Activated CD4-positive, alpha-beta memory T cell treated with anti-CD3 and anti-CD28 coated beads for 36 hours (primary cell): ENCODE results near the gene ATP6V0E2. TPM values are rescaled to one million over a fixed set of nuclear protein-coding genes. Genes with fewer than 3 reads are reported as not detected.

Experiments
- CTCF ChIA-PET: fragments of 350-600 bp; sonication (Branson Sonifier 250); formaldehyde crosslinking; loops from one replicate; lab custom pipeline; 2021; ENCODE audit warnings: antibody characterized with exemption, inconsistent platforms; lab: Charles Lee
- POLR2A ChIA-PET: fragments of 350-600 bp; sonication (Branson Sonifier 250); formaldehyde crosslinking; loops from one replicate; lab custom pipeline; 2021; ENCODE audit warnings: antibody characterized with exemption; lab: Charles Lee
- DNase-seq: peaks from one replicate; pipeline ENCODE4 v3.0.0-alpha.2; 2020
- H3K27ac Mint-ChIP-seq: one replicate; pipeline ENCODE4 v1.8.0; 2021; ENCODE audit warnings: mixed read lengths
- H3K27me3 Mint-ChIP-seq: one replicate; pipeline ENCODE4 v1.8.0; 2021; ENCODE audit warnings: mixed read lengths
- H3K36me3 Mint-ChIP-seq: one replicate; pipeline ENCODE4 v1.8.0; 2021; ENCODE audit warnings: mixed read lengths
- H3K4me1 Mint-ChIP-seq: one replicate; pipeline ENCODE4 v1.8.0; 2021; ENCODE audit warnings: low read depth, mixed read lengths
- H3K4me3 Mint-ChIP-seq: one replicate; pipeline ENCODE4 v1.8.0; 2021; ENCODE audit warnings: mild to moderate bottlenecking, mixed read lengths
- H3K9me3 Mint-ChIP-seq: one replicate; pipeline ENCODE4 v1.8.0; 2021; ENCODE audit warnings: mixed read lengths
- intact Hi-C: fragments of 100-400 bp; cut with micrococcal nuclease; formaldehyde crosslinking; loops from one replicate; pipeline ENCODE4 v1.15.1; 2023
- total RNA-seq, 2 experiments: library from RNA; stranded (reverse); gene quantifications; one replicate each; pipeline ENCODE4 v1.2.3, GENCODE V29; 2021

The ATP6V0E2 gene
- total RNA-seq, 2 experiments from 2014 or later = 33.5 to 34.1 TPM

DNA sequence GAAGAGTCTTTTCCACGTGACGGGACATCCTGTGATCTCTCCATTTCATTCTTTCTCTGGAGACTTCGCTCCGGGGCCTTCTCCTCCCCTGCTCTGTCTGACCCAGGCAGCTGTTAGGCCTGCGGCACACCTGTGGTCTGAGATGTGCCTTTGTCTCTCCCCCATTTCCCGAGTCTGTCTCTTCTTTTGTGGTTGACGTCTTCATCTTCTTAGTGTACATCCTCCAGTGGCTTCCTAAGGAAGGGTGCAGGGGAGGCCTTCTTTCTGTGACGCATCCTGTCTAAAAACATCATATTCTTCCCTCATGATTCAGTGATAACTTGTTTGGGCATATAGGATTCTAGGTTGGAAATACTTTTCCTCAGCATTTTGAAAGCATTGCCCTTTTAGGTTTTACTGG lies 17.2 kb upstream of the ATP6V0E2 start:
- ChIA-PET CTCF (no interaction called here), POLR2A (no interaction called here)
- peak overlapping the region; percentile 14 for H3K4me3 Mint-ChIP-seq
- DNase-seq = peak; percentile 58
- peak overlapping the region; percentile 73 for H3K27ac Mint-ChIP-seq
- no peaks in the 10 kb centered on the region for H3K27me3 Mint-ChIP-seq
- intact Hi-C loops = no loop called here
- peaks cover 16% of the 10 kb centered on the region for H3K36me3 Mint-ChIP-seq
- no peaks in the 10 kb centered on the region for H3K9me3 Mint-ChIP-seq
- H3K4me1 Mint-ChIP-seq = peaks cover 40% of the 10 kb centered on the region

DNA sequence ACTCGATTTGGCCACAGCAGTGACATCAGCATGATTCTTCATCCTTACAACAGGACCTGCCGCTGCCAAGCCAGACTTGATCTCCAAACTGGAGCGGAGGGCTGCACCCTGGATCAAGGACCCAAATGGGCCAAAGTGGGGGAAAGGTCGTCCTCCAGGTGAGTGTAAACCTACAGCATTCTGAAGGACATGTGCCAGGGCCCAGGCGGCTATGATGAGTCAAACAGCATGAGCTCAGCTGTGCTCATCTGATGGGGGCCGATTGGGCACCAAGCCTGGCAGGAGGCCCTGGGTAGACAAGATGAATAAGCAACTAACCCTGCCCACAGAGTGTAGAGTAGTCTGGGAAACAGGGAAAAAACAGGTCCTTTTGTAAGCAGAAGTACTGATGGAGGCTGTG lies 14.4 kb upstream of the ATP6V0E2 start:
- DNase-seq = no peak
- ChIA-PET CTCF (no interaction called here), POLR2A (interaction anchor here (0.6 to 0.9 kb wide), 2 partner anchors 18 to 20 kb away, joined by 3 to 5 read pairs; no protein-coding TSS in a partner anchor)
- Mint-ChIP-seq H3K4me1 (peaks cover 46% of the 10 kb centered on the region), H3K27me3 (no peaks in the 10 kb centered on the region), H3K4me3 (no peak overlapping the region), H3K27ac (no peak overlapping the region), H3K36me3 (peaks cover 19% of the 10 kb centered on the region), H3K9me3 (no peaks in the 10 kb centered on the region)
- intact Hi-C loops = no loop called here

DNA sequence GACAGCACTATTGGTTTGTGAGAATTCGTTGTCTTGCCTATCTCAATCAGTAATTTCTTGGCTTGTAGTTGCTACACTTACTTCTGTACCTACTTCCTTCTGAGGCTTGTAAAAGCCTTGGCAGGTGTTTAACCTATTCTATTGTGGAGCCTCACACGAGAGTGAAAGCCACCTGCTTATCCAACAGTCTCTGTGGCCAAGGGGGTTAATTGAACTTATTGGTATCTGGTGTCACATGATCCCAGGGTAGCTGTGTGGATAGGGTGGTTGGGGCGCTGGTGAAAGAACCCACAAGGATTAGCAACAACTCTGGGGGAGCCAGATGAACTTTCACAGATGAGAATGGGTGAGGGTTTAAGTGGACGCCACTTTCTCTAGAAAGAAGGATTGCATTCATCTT lies 13.9 kb upstream of the ATP6V0E2 start:
- H3K4me1 Mint-ChIP-seq = peaks cover 46% of the 10 kb centered on the region
- peaks cover 20% of the 10 kb centered on the region for H3K36me3 Mint-ChIP-seq
- CTCF ChIA-PET = no interaction called here
- DNase-seq = no peak
- no peak overlapping the region for H3K4me3 Mint-ChIP-seq
- intact Hi-C loops = no loop called here
- POLR2A ChIA-PET = interaction anchor here (0.6 kb wide), 1 partner anchor 17 kb away, joined by 5 read pairs; no protein-coding TSS in a partner anchor
- no peak overlapping the region for H3K27ac Mint-ChIP-seq
- H3K9me3 Mint-ChIP-seq = no peaks in the 10 kb centered on the region
- no peaks in the 10 kb centered on the region for H3K27me3 Mint-ChIP-seq

DNA sequence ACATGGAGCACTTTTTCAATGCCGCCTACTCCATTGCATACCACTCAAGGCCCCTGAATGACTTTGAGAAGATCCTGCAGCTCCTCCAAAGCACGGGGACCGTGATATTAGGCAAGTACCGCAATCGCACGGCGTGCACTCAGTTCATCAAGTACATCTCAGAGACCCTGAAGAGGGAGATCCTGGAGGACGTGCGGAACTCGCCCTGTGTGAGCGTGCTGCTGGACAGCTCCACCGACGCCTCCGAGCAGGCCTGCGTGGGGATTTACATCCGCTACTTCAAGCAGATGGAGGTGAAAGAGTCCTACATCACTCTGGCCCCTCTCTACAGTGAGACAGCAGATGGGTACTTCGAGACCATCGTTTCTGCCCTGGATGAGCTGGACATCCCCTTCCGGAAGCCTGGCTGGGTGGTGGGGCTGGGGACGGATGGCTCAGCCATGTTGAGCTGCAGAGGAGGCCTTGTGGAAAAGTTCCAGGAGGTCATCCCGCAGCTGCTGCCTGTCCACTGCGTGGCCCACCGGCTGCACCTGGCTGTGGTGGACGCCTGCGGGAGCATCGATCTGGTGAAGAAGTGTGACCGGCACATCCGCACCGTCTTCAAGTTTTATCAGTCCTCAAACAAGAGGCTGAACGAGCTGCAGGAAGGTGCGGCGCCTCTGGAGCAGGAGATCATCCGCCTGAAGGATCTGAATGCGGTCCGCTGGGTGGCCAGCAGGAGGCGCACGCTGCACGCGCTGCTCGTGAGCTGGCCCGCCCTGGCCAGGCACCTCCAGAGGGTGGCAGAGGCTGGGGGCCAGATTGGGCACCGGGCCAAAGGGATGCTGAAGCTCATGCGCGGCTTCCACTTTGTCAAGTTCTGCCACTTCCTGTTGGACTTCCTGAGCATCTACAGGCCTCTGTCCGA lies 12.7 kb upstream of the ATP6V0E2 start:
- POLR2A ChIA-PET = interaction anchor here (1.1 to 1.7 kb wide), 2 partner anchors 22 to 23 kb away, joined by 3 to 4 read pairs; partner anchors contain the start of gene ZNF862
- no peak overlapping the region for H3K27ac Mint-ChIP-seq
- H3K9me3 Mint-ChIP-seq = no peaks in the 10 kb centered on the region
- no peak overlapping the region for H3K4me3 Mint-ChIP-seq
- no peaks in the 10 kb centered on the region for H3K27me3 Mint-ChIP-seq
- intact Hi-C loops = no loop called here
- peaks cover 23% of the 10 kb centered on the region for H3K36me3 Mint-ChIP-seq
- CTCF ChIA-PET = interaction anchor here (1.2 to 2.1 kb wide), 5 partner anchors 10 to 24 kb away, joined by 3 to 13 read pairs (median 6); partner anchors contain the start of gene ZNF862
- peaks cover 46% of the 10 kb centered on the region for H3K4me1 Mint-ChIP-seq
- peak; percentile 43 for DNase-seq

DNA sequence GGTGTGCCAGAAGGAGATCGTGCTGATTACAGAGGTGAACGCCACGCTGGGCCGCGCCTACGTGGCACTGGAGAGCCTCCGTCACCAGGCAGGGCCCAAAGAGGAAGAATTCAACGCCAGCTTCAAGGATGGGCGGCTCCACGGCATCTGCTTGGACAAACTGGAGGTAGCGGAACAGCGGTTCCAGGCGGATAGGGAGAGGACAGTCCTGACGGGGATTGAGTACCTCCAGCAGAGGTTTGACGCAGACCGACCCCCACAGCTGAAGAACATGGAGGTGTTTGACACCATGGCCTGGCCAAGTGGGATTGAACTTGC lies 12.1 kb upstream of the ATP6V0E2 start:
- ChIA-PET POLR2A (interaction anchor here (1.1 to 1.7 kb wide), 2 partner anchors 22 to 24 kb away, joined by 3 to 4 read pairs; partner anchors contain the start of gene ZNF862), CTCF (interaction anchor here (1.2 to 2.1 kb wide), 5 partner anchors 9 to 24 kb away, joined by 3 to 13 read pairs (median 6); partner anchors contain the start of gene ZNF862)
- Mint-ChIP-seq H3K36me3 (peaks cover 20% of the 10 kb centered on the region), H3K27me3 (no peaks in the 10 kb centered on the region), H3K9me3 (no peaks in the 10 kb centered on the region), H3K4me3 (no peak overlapping the region), H3K27ac (no peak overlapping the region), H3K4me1 (peaks cover 46% of the 10 kb centered on the region)
- intact Hi-C loops = no loop called here
- DNase-seq = no peak

DNA sequence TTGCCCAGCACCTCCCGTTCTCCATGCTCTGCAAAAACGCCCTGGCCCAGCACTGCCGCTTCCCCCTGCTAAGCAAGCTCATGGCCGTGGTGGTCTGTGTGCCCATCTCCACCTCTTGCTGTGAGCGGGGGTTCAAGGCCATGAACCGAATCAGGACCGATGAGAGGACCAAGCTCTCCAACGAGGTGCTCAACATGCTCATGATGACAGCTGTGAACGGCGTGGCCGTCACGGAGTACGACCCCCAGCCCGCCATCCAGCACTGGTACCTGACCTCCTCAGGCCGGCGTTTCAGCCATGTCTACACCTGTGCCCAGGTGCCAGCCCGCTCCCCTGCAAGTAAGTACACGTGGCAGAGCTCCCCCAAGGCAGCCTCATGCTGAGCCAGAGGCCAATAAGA lies 11.6 kb upstream of the ATP6V0E2 start:
- H3K36me3 Mint-ChIP-seq = peaks cover 20% of the 10 kb centered on the region
- POLR2A ChIA-PET = interaction anchor here (1.1 to 1.7 kb wide), 2 partner anchors 23 to 24 kb away, joined by 3 to 4 read pairs; partner anchors contain the start of gene ZNF862

DNA sequence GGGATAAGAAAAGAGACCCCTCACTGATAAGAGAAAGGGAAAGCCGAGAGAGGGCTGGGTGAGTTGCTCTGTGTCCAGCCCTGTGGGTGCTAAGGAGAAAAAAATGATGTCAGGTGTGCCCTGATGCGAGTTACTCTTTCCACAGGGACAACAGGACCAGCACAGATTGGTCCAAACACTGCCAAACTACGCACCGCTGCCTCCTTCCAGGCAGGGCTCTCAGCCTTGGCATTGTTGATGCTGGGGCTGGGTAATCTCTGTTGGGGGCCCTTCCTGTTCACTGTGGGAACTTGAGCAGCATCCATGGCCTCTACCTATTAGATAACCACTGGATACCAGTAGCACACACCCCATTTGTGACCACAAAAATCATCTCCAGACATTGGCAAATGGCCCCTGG lies 10.3 kb upstream of the ATP6V0E2 start:
- Mint-ChIP-seq H3K4me3 (no peak overlapping the region), H3K4me1 (peaks cover 52% of the 10 kb centered on the region), H3K27ac (no peak overlapping the region), H3K36me3 (peaks cover 22% of the 10 kb centered on the region), H3K27me3 (no peaks in the 10 kb centered on the region), H3K9me3 (no peaks in the 10 kb centered on the region)
- ChIA-PET CTCF (no interaction called here), POLR2A (no interaction called here)
- intact Hi-C loops = no loop called here
- no peak for DNase-seq

More for the DNA sequence above, 11.6 kb upstream of the ATP6V0E2 start:
- intact Hi-C loops = no loop called here
- Mint-ChIP-seq H3K9me3 (no peaks in the 10 kb centered on the region), H3K4me3 (no peak overlapping the region), H3K27ac (no peak overlapping the region), H3K4me1 (peaks cover 46% of the 10 kb centered on the region), H3K27me3 (no peaks in the 10 kb centered on the region)
- no peak for DNase-seq
- CTCF ChIA-PET = interaction anchor here (1.2 to 2.1 kb wide), 5 partner anchors 9 to 23 kb away, joined by 3 to 13 read pairs (median 6); partner anchors contain the start of gene ZNF862

DNA sequence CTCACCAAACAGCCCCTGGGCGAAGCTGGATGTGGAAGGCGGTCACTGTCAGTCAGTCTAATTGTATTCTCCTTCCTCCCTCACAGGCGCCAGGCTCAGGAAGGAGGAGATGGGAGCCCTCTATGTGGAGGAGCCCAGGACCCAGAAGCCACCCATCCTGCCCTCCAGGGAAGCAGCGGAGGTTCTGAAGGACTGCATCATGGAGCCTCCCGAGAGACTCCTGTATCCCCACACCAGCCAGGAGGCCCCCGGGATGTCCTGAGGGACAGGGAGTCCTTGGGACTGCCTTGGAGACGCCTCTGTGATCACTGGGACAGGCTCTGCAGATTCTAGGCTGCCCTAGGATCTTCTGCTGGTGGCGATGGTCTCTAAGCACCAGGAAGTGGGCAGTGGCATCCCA lies 9.7 kb upstream of the ATP6V0E2 start:
- Mint-ChIP-seq H3K27ac (peak overlapping the region; percentile 66), H3K9me3 (no peaks in the 10 kb centered on the region), H3K27me3 (no peaks in the 10 kb centered on the region), H3K4me1 (peaks cover 57% of the 10 kb centered on the region), H3K36me3 (peaks cover 23% of the 10 kb centered on the region), H3K4me3 (no peak overlapping the region)
- CTCF ChIA-PET = no interaction called here
- POLR2A ChIA-PET = no interaction called here
- intact Hi-C loops = no loop called here
- DNase-seq = no peak

DNA sequence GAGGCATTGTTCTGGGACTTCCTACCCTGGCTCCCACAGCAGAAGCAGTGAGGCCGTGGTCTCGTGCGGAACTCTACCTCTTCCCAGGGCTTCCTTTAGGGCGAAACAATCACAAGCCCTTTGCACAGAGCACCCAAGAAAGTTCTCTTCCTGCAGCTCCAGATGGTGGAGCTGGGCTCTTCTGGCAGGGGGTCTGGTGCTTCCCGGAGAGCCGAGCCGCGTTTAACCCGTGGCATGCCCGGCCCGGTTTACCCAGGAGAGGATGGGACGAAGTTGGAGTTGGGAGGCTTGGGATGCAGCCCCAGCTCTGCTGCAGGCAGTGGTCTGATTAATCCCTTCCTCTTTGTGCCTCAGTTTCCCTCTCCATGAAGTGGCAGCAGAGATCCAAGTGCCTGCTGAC lies 9.0 kb upstream of the ATP6V0E2 start:
- ChIA-PET POLR2A (interaction anchor here (1.5 kb wide), 1 partner anchor 27 kb away, joined by 5 read pairs; the partner anchor contains the start of gene ZNF862), CTCF (interaction anchor here (1.1 to 1.9 kb wide), 3 partner anchors 10 to 25 kb away, joined by 5 to 6 read pairs (median 5); no protein-coding TSS in a partner anchor)

DNA sequence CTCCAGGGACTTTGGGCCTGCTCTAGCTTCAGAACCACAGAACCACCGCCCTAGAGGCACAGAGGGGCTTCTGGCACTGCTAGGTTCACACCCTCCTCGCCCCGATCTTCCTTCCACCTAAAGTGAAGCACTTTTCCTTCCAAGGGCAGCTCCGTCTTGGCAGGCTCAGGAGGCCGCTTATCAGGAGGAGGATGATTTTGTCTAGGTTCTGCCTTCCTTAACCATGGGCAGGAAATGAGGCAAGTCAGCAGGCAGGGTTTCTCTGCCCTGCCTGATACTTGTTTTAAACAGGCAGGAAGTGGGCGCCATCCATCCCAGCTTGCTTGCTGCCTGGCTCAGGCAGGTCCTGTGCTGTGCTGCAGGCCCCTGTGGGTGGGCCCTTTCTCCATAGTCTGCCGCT lies 8.3 kb upstream of the ATP6V0E2 start:
- peaks cover 21% of the 10 kb centered on the region for H3K36me3 Mint-ChIP-seq
- peak; percentile 78 for DNase-seq
- H3K27me3 Mint-ChIP-seq = no peaks in the 10 kb centered on the region
- CTCF ChIA-PET = interaction anchor here (1.1 to 1.9 kb wide), 3 partner anchors 11 to 26 kb away, joined by 5 to 6 read pairs (median 5); no protein-coding TSS in a partner anchor
- intact Hi-C loops = no loop called here
- H3K9me3 Mint-ChIP-seq = no peaks in the 10 kb centered on the region
- POLR2A ChIA-PET = interaction anchor here (1.5 kb wide), 1 partner anchor 27 kb away, joined by 5 read pairs; the partner anchor contains the start of gene ZNF862
- H3K27ac Mint-ChIP-seq = peak overlapping the region; percentile 94
- H3K4me1 Mint-ChIP-seq = peaks cover 70% of the 10 kb centered on the region
- no peak overlapping the region for H3K4me3 Mint-ChIP-seq

More for the DNA sequence above, 9.0 kb upstream of the ATP6V0E2 start:
- Mint-ChIP-seq H3K9me3 (no peaks in the 10 kb centered on the region), H3K4me3 (no peak overlapping the region), H3K4me1 (peaks cover 63% of the 10 kb centered on the region), H3K36me3 (peaks cover 25% of the 10 kb centered on the region), H3K27me3 (no peaks in the 10 kb centered on the region), H3K27ac (peak overlapping the region; percentile 94)
- intact Hi-C loops = no loop called here
- no peak for DNase-seq

DNA sequence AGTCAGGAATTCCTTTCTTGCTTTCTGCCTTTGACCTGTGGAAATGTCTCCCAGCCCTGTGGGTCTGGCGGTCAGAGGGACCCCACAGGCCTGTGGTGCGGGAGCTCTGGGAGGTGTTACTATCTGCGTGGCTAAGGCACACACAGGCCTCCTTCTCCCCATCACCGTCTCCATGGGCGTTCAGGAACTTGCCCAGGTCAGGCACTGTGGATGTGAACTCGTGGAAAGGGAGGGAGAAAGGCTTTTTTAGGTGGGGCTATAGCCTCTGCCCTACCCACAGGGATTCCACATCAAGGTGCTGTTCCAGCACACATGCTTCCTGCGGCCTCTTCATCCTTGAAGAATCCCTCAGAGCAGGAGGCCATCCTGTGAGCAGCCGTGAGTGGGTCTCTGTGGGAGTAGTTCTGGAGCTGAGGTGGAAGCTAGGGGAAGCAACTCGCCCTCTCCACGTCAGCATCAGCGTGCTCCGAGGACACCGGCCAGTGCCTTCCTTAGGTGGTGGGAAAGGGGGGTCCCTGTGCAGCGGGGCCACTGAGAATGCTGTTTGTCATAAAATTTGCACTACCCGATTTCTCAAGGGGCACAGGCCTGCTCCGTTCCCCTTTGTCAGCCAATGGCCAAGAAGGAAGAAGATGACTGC lies 7.5 kb upstream of the ATP6V0E2 start:
- H3K27me3 Mint-ChIP-seq = no peaks in the 10 kb centered on the region
- no peak for DNase-seq
- H3K36me3 Mint-ChIP-seq = peaks cover 18% of the 10 kb centered on the region
- no peak overlapping the region for H3K4me3 Mint-ChIP-seq
- H3K27ac Mint-ChIP-seq = peak overlapping the region; percentile 94
- peaks cover 78% of the 10 kb centered on the region for H3K4me1 Mint-ChIP-seq
- ChIA-PET CTCF (interaction anchor here (1.5 to 1.9 kb wide), 2 partner anchors 18 to 27 kb away, joined by 5 to 6 read pairs; no protein-coding TSS in a partner anchor), POLR2A (interaction anchor here (1.5 kb wide), 1 partner anchor 28 kb away, joined by 5 read pairs; the partner anchor contains the start of gene ZNF862)
- intact Hi-C loops = no loop called here
- H3K9me3 Mint-ChIP-seq = no peaks in the 10 kb centered on the region
